Endodermal cell (in vitro differentiated cells): ENCODE data around the gene IL19. TPM values are rescaled to one million over a fixed set of nuclear protein-coding genes. Genes with fewer than 3 reads are reported as not detected.

Experiments
- DNase-seq: peaks from one replicate; pipeline ENCODE4 v3.0.0-alpha.2; 2017
- H3K27ac ChIP-seq: 2 replicates; pipeline ENCODE4 v1.5.1; 2013; ENCODE audit warnings: mild to moderate bottlenecking, low read depth, low read length, moderate library complexity
- H3K27me3 ChIP-seq: 2 replicates; pipeline ENCODE4 v1.6.1; 2013; ENCODE audit warnings: mild to moderate bottlenecking, low read length, moderate library complexity; ENCODE audit not compliant: insufficient read depth, control insufficient read depth, poor library complexity, severe bottlenecking
- H3K36me3 ChIP-seq: 2 replicates; pipeline ENCODE4 v1.7.0; 2013; ENCODE audit warnings: mild to moderate bottlenecking, low read length, moderate library complexity; ENCODE audit not compliant: control insufficient read depth, insufficient read depth
- H3K4me1 ChIP-seq: one replicate; pipeline ENCODE4 v1.7.0; 2013; ENCODE audit warnings: low read length; ENCODE audit not compliant: control insufficient read depth, insufficient read depth
- H3K4me3 ChIP-seq: 2 replicates; pipeline ENCODE4 v1.5.1; 2013; ENCODE audit warnings: mild to moderate bottlenecking, low read length, moderate library complexity
- H3K9ac ChIP-seq: 2 replicates; pipeline ENCODE4 v1.6.1; 2013; ENCODE audit warnings: mild to moderate bottlenecking, low read length, moderate library complexity; ENCODE audit not compliant: poor library complexity, severe bottlenecking; ENCODE audit errors: extremely low read depth
- H3K9me3 ChIP-seq: 2 replicates; pipeline ENCODE4 v1.6.1; 2013; ENCODE audit warnings: mild to moderate bottlenecking, low read length, moderate library complexity; ENCODE audit not compliant: control insufficient read depth
- H3K27ac Mint-ChIP-seq: 2 replicates; pipeline ENCODE4 v1.8.0; 2020; ENCODE audit warnings: mixed read lengths
- H3K27me3 Mint-ChIP-seq: 2 replicates; pipeline ENCODE4 v1.8.0; 2021; ENCODE audit warnings: mild to moderate bottlenecking, mixed read lengths; ENCODE audit not compliant: insufficient read depth
- H3K36me3 Mint-ChIP-seq: 2 replicates; pipeline ENCODE4 v1.8.0; 2020; ENCODE audit warnings: low read depth, mixed read lengths
- H3K4me1 Mint-ChIP-seq: 2 replicates; pipeline ENCODE4 v1.8.0; 2020; ENCODE audit warnings: mixed read lengths
- H3K4me3 Mint-ChIP-seq: 2 replicates; pipeline ENCODE4 v1.8.0; 2020; ENCODE audit warnings: mild to moderate bottlenecking, moderate library complexity, mixed read lengths
- H3K9me3 Mint-ChIP-seq: 2 replicates; pipeline ENCODE4 v1.8.0; 2020; ENCODE audit warnings: mild to moderate bottlenecking, mixed read lengths
- WGBS, 2 experiments: methylation state at CpG; one replicate each; pipeline versions ENCODE4 v1.1.5 to v1.1.7; 2013; ENCODE audit warnings: missing lambda C conversion rate in 2 of 2, mixed read lengths in 1 of 2; ENCODE audit not compliant: insufficient coverage in 1 of 2, insufficient read length in 1 of 2; 5-methylcytosine and 5-hydroxymethylcytosine counted together
- total RNA-seq, 2 donors: library from RNA; stranded (reverse); fragmentation: NEBNext Ultra II Directional in 1 of 2; extraction: Animal tissue kit (Norgen Biotek cat#: 25700) in 1 of 2; gene quantifications; 2 replicates in 1 of 2; 3 replicates in 1 of 2; pipeline ENCODE4 v1.2.1, GENCODE V29; 2021
- TF ChIP-seq, protein P1 (sequence below): fragments of 200-600 bp; sonication (generic); conservative IDR thresholded peaks from 2 replicates; pipeline ENCODE4 v1.5.0; 2021; ENCODE audit warnings: antibody characterized with exemption, mild to moderate bottlenecking

IL19 gene
- total RNA-seq, 2 donors from 2014 or later, result not detected

DNA sequence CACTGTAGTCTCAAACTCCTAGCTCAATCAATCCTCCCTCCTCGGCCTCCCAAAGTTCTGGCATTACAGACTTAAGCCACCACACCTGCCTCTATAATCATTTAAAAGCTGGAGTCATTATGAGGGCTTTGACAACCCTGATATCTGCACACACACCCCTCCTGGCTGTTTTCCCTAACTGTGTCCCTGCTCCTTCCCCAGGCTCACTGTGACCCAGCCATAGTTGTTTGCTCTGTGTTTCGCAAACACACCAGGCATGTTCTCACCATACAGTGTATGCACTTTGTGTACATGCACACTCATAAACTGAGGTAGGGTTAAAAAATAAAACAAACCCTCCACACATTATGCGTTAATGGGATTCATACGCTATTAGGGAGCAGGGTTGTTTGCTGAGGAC, 73.1 kb downstream of the IL19 start:
- Mint-ChIP-seq H3K4me1 (peaks cover 22% of the 10 kb centered on the region), H3K27me3 (peaks cover 3% of the 10 kb centered on the region), H3K9me3 (no peaks in the 10 kb centered on the region), H3K36me3 (no peaks in the 10 kb centered on the region), H3K4me3 (no peak overlapping the region), H3K27ac (no peak overlapping the region)
- Histone ChIP-seq H3K27ac (no peak overlapping the region), H3K4me3 (no peak overlapping the region), H3K9me3 (no peaks in the 10 kb centered on the region), H3K27me3 (peaks cover 11% of the 10 kb centered on the region), H3K4me1 (peaks cover 5% of the 10 kb centered on the region), H3K36me3 (no peaks in the 10 kb centered on the region), H3K9ac (no peak overlapping the region)
- TF ChIP-seq, protein P1, sequence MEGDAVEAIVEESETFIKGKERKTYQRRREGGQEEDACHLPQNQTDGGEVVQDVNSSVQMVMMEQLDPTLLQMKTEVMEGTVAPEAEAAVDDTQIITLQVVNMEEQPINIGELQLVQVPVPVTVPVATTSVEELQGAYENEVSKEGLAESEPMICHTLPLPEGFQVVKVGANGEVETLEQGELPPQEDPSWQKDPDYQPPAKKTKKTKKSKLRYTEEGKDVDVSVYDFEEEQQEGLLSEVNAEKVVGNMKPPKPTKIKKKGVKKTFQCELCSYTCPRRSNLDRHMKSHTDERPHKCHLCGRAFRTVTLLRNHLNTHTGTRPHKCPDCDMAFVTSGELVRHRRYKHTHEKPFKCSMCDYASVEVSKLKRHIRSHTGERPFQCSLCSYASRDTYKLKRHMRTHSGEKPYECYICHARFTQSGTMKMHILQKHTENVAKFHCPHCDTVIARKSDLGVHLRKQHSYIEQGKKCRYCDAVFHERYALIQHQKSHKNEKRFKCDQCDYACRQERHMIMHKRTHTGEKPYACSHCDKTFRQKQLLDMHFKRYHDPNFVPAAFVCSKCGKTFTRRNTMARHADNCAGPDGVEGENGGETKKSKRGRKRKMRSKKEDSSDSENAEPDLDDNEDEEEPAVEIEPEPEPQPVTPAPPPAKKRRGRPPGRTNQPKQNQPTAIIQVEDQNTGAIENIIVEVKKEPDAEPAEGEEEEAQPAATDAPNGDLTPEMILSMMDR, result no peak
- no peak for DNase-seq
- WGBS, 2 experiments, result 94 to 95% methylated on average over 3 to 4 of the region's 4 CpGs

DNA sequence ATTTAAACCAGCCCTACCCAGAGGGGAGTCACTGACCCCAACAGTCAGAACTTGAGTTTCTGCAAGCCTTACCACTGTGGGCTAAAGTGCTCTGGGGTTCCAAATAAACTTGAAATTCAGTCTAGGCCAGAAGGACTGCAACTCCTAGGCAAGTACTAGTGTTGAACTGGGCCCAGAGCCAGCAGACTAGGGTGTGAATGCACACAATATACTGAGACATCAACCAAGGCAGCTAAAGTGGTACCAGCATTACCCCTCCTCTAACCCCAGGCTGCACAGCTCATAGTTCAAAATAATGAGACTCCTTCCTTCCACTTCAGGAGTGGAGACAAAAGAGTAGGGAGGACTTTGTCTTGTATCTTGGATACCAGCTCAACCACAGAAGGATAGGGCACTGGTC, 75.9 kb downstream of the IL19 start:
- TF ChIP-seq, protein P1, result no peak
- Histone ChIP-seq H3K9me3 (peaks cover 10% of the 10 kb centered on the region), H3K27me3 (no peaks in the 10 kb centered on the region), H3K27ac (no peak overlapping the region), H3K4me3 (no peak overlapping the region), H3K9ac (no peak overlapping the region), H3K4me1 (no peaks in the 10 kb centered on the region), H3K36me3 (no peaks in the 10 kb centered on the region)
- Mint-ChIP-seq H3K9me3 (peaks cover 5% of the 10 kb centered on the region), H3K4me1 (peaks cover 5% of the 10 kb centered on the region), H3K27ac (no peak overlapping the region), H3K36me3 (no peaks in the 10 kb centered on the region), H3K4me3 (no peak overlapping the region), H3K27me3 (peaks cover 8% of the 10 kb centered on the region)
- DNase-seq, result no peak

DNA sequence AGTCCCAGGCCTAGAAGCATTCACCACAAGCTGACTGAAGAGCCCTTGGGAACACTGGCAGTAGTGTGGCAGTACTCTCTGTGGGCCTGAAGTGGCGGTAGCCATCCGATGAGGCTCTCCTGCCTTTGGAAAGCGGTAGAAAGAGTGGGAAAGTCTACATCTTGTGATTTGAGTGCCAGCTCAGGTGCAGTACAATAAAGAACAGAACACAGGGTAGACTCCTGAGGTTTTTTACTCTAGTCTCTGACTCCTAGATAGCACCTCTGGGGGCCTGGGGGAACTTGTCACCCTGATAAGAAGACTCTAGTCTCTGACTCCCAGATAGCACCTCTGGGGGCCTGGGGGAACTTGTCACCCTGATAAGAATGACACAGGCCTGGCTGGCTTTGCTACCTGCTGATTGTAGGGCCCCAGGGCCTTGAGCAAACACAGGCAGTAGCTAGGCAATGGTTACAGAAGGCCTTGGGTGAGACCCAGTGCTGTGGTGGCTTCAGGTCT, 76.8 kb downstream of the IL19 start:
- Histone ChIP-seq H3K27ac (no peak overlapping the region), H3K36me3 (no peaks in the 10 kb centered on the region), H3K9me3 (peaks cover 13% of the 10 kb centered on the region), H3K27me3 (no peaks in the 10 kb centered on the region), H3K4me1 (no peaks in the 10 kb centered on the region), H3K4me3 (no peak overlapping the region), H3K9ac (no peak overlapping the region)
- no peak for DNase-seq
- Mint-ChIP-seq H3K9me3 (peaks cover 13% of the 10 kb centered on the region), H3K4me3 (no peak overlapping the region), H3K4me1 (peaks cover 5% of the 10 kb centered on the region), H3K27ac (no peak overlapping the region), H3K36me3 (no peaks in the 10 kb centered on the region), H3K27me3 (peaks cover 13% of the 10 kb centered on the region)
- WGBS, 2 experiments, result 94 to 100% methylated on average over 3 of the region's 3 CpGs
- TF ChIP-seq, protein P1, result no peak
